Osteocyte (in vitro differentiated cells): Measurements from ENCODE around the gene SLC13A4. TPM values are rescaled to one million over a fixed set of nuclear protein-coding genes. Genes with fewer than 3 reads are reported as not detected.

Experiments used
- DNase-seq: peaks from one replicate; pipeline ENCODE4 v3.0.0; 2021; ENCODE audit warnings: mixed read lengths; ENCODE audit not compliant: unreplicated experiment; ENCODE audit errors: extremely low spot score
- H3K27ac Mint-ChIP-seq: one replicate; pipeline ENCODE4 v1.8.0; 2021; ENCODE audit warnings: mild to moderate bottlenecking, mixed read lengths; ENCODE audit not compliant: unreplicated experiment
- H3K27me3 Mint-ChIP-seq: one replicate; pipeline ENCODE4 v1.8.0; 2021; ENCODE audit warnings: mixed read lengths; ENCODE audit not compliant: unreplicated experiment
- H3K36me3 Mint-ChIP-seq: one replicate; pipeline ENCODE4 v1.8.0; 2021; ENCODE audit warnings: mixed read lengths; ENCODE audit not compliant: unreplicated experiment
- H3K4me1 Mint-ChIP-seq: one replicate; pipeline ENCODE4 v1.8.0; 2021; ENCODE audit warnings: mixed read lengths; ENCODE audit not compliant: unreplicated experiment
- H3K4me3 Mint-ChIP-seq: one replicate; pipeline ENCODE4 v1.8.0; 2021; ENCODE audit warnings: mild to moderate bottlenecking, moderate library complexity, mixed read lengths; ENCODE audit not compliant: unreplicated experiment
- H3K9me3 Mint-ChIP-seq: one replicate; pipeline ENCODE4 v1.8.0; 2021; ENCODE audit warnings: mixed read lengths; ENCODE audit not compliant: unreplicated experiment
- CTCF ChIP-seq: fragments of 200-600 bp; sonication (generic); IDR thresholded peaks from 2 replicates; pipeline ENCODE4 v1.5.0; 2021; ENCODE audit warnings: antibody characterized with exemption, mild to moderate bottlenecking, moderate library complexity
- total RNA-seq: library from RNA; stranded (reverse); gene quantifications from 2 replicates; pipeline ENCODE4 v1.2.1, GENCODE V29; 2021

SLC13A4 gene
- total RNA-seq, 1 donor from 2014 or later: 0.81 TPM

- peaks cover 7% of the 10 kb centered on the region for H3K9me3 Mint-ChIP-seq
- TF ChIP-seq CTCF: no peak
- H3K4me1 Mint-ChIP-seq: peaks cover 18% of the 10 kb centered on the region
- DNase-seq: no peak
- no peak overlapping the region for H3K4me3 Mint-ChIP-seq
- no peak overlapping the region for H3K27ac Mint-ChIP-seq
- no peaks in the 10 kb centered on the region for H3K27me3 Mint-ChIP-seq
- H3K36me3 Mint-ChIP-seq: peaks cover 4% of the 10 kb centered on the region
These were observed 44.7 kb upstream of the SLC13A4 start for GRCh38 chr7:135772639-135773222.

GRCh38 chr7:135771961-135772638 is 44.1 kb upstream of the SLC13A4 start:
- Mint-ChIP-seq H3K4me3 (no peak overlapping the region), H3K36me3 (no peaks in the 10 kb centered on the region), H3K9me3 (peaks cover 1% of the 10 kb centered on the region), H3K27me3 (peaks cover 4% of the 10 kb centered on the region), H3K4me1 (peaks cover 18% of the 10 kb centered on the region), H3K27ac (no peak overlapping the region)
- TF ChIP-seq CTCF: no peak
- no peak for DNase-seq

GRCh38 chr7:135771051-135771450 is 43.1 kb upstream of the SLC13A4 start:
- H3K9me3 Mint-ChIP-seq: no peaks in the 10 kb centered on the region
- no peaks in the 10 kb centered on the region for H3K36me3 Mint-ChIP-seq
- peaks cover 18% of the 10 kb centered on the region for H3K4me1 Mint-ChIP-seq
- H3K27me3 Mint-ChIP-seq: peaks cover 4% of the 10 kb centered on the region
- no peak for TF ChIP-seq CTCF
- DNase-seq: no peak
- no peak overlapping the region for H3K4me3 Mint-ChIP-seq
- no peak overlapping the region for H3K27ac Mint-ChIP-seq

GRCh38 chr7:135770139-135770710 is 42.2 kb upstream of the SLC13A4 start:
- peaks cover 18% of the 10 kb centered on the region for H3K4me1 Mint-ChIP-seq
- H3K9me3 Mint-ChIP-seq: no peaks in the 10 kb centered on the region
- H3K36me3 Mint-ChIP-seq: no peaks in the 10 kb centered on the region
- no peak overlapping the region for H3K27ac Mint-ChIP-seq
- no peak overlapping the region for H3K4me3 Mint-ChIP-seq
- no peak for DNase-seq
- no peak for TF ChIP-seq CTCF
- H3K27me3 Mint-ChIP-seq: peaks cover 4% of the 10 kb centered on the region
